NCI-H2196 (cell line): ENCODE results near the gene OXER1.

ENCODE experiments used
- DNase-seq: peaks from one replicate; lab custom pipeline; 2025; ENCODE audit not compliant: unreplicated experiment; lab: John Stamatoyannopoulos, UW

The OXER1 gene

DNA sequence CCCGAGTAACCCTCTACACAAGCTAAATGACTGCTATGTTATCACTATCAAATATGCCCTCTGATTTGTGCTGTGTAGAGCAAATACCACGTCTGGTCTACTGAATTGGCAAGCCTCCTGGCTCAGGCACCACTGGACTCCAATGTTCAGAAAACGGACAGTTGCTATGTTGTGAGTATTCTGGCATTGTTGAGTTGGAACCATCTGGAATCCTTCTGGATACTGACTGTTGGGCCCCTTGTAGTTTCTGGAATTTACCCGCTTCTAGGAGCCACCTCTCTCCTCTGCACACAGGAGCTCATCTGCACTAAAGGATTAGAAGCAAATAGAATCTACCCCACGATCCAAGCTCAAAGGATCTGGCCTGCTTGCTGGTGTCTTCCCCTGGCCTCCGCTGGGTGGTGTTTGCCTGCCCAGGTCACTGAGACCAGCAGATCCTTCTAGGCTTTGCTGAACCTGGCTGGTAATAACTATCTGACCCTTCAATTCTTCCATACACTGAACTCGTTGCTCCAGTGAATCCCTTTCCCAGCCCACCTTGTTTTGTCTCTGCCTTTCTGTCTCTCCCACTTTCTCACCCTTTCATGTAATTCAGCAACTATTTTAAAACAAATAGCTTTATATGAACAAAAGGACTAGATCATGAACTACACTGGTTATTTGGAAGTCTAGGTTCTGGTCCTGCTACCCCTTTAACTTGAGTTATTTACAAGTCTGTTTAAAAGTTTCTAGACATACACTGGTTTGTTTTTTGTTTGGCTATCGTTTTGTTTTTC, 30.5 kb upstream of the OXER1 start:
- no peak for DNase-seq

GRCh38 chr2:42793334-42794270, 29.7 kb upstream of the OXER1 start:
- DNase-seq, result no peak

GRCh38 chr2:42792583-42793333, 28.8 kb upstream of the OXER1 start, which contains the start of gene HAAO:
TSS of gene HAAO (minus strand) at chr2:42792583. CDS start at chr2:42792536, 47 bp downstream.
- no peak for DNase-seq

DNA sequence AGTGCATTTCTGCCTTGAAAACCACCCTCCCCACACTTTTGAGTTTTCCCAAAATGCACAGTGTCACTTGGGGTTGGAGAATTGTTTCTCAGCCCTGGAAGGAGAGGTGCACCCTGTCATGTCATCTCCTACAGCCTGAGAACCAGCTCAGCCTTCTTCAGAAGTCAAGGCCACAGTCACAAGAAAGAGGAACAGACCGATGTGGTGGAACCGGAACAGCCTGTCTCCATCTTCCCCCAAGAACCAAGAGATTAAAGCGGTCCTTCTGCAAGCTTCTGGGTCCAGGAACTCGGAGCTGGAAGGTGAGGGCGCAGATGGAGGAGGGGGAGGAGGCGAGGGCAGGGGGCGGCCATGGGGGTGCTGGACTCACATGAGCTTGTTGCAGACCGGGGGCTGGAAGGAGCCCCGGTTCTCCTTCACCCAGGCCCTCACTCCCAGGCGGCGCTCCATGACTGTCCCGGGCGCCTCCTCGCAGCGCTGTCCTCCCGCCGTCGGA, 28.2 kb upstream of the OXER1 start:
- no peak for DNase-seq

DNA sequence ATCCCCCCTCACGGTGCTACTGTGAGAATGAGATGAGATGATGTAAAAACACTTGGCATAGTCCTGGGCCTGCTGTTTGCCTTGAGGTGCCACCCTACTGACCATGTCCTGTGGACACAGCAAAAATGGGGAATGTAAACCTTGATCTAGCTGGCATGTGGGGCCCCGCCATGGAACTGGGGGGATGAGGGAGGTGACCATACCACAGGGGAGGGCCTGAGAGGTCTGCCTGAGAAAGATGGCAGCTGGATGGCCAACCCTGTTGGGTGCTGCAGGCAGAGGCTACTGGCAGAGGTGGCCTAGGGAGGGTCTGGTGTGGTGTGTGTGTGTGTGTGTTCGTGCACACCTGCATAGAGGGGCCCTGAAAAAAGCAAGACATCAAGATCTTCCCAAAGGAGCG, 27.7 kb upstream of the OXER1 start:
- DNase-seq, result no peak

DNA sequence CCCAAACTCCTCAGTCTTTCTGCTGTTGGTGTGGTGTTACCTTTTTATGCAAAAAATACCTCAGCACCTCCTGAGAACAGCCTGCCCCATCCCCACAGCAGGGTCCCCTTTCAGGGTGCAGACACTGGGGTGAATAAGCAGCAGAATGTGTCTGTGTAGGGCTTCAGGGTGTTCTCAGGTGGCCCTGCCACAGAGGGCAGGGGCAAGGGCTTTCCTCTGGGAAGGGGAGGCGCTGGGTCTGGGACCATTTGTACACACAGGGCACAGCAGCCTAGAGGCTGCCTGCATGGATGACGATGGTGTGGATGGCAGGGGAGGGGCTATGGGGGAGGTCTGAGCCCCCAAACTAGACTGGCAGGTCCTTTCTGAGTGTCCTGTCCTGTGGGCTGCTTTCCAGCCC, 25.8 kb upstream of the OXER1 start:
- no peak for DNase-seq

- no peak for DNase-seq
These were observed 24.9 kb upstream of the OXER1 start for GRCh38 chr2:42788882-42789281.

DNA sequence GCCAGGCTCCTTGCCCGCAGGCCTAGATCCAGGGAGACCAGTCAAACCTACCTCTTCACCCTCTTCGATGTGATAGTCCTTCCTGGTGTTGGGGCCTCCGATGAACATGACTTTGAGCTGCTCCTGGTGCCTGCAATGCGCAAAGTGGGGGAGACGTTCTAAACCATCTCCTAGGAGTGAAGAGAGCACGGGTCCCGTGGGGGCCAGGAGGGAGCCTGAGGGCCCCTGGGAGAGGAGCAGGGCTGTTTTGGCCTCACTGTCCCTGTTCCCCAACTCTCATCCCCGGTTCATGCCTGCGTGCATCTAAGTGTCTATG, 24.5 kb upstream of the OXER1 start:
- no peak for DNase-seq

GRCh38 chr2:42787788-42788477, 24.0 kb upstream of the OXER1 start:
- no peak for DNase-seq

DNA sequence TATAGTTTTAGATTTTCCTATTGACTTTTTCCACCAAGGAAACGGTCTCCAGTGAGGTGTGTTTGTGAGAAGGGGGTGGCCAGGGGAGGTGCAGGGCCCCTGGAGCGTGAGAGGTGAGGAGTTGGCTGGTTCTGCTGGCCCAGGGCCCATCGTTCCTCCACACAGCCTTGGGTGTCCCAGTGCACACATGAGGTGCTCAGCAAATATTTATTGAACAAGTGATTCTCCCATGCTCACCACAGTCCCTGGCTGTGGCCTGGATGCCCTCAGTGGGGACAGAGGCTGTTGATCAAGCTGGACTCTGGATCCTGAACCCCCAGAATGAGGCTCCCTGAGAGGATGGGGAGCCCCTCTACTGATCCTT, 23.5 kb upstream of the OXER1 start:
- no peak for DNase-seq

DNA sequence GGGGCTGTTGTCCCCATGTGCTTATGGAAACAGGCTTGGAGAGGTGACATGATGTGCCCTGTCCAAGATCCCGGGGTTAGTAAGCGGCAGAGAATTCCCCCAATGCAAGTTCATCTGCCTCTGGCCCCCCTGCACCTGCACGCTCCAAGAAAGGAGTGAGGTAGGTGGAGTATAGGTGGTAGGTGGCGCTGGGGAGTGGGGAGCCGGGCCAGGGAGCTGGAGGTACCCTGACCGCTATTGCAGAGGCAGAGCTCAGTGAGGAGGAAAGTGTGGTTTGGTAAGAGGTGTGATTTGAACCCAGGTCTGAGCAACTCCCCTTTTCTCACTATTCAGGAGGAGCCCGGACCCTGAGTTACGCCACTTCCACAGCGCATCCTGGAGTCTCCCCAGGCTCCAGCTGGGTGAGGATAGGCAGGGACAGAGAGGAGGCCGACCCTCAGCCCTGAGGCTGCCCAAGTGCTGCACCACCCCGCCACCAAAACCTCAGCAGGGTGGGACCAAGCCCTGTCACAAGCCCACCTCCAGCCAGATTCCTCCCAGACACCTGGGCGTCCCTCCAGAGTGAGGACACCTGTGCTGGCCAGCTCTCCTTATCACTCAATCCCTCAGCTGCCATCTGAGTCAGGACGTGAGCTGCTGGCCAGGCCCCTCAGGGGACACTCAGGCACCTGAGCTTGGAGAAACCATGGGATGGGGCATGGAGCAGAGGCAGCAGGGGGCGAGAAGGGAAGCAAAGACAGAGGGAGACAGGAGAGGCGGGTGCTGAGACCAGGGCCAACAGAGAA, 22.8 kb upstream of the OXER1 start:
- DNase-seq, result no peak

GRCh38 chr2:42784204-42784880, 20.4 kb upstream of the OXER1 start:
- DNase-seq, result no peak

DNA sequence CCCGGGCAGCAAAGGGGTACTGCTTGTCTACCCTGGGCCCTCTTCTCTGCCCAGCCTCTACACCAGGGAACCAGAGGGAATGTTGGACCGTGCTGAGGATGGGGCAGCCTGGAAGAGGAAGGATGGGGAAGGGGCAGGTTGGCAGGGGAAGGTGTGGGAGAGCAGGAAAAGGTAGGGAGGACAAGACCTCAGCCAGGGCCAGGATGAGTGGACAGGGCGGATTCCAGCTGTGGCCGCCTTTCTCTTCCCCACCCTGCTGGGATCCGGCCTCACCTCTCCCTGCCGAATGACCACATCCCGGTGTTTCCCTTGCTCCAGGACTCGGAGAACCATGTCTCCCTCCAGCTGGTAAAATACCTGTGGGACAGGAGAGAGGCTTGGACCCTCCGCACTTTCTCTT, 19.6 kb upstream of the OXER1 start:
- DNase-seq, result no peak

- no peak for DNase-seq
These were observed 17.2 kb upstream of the OXER1 start for GRCh38 chr2:42781181-42781580.

DNA sequence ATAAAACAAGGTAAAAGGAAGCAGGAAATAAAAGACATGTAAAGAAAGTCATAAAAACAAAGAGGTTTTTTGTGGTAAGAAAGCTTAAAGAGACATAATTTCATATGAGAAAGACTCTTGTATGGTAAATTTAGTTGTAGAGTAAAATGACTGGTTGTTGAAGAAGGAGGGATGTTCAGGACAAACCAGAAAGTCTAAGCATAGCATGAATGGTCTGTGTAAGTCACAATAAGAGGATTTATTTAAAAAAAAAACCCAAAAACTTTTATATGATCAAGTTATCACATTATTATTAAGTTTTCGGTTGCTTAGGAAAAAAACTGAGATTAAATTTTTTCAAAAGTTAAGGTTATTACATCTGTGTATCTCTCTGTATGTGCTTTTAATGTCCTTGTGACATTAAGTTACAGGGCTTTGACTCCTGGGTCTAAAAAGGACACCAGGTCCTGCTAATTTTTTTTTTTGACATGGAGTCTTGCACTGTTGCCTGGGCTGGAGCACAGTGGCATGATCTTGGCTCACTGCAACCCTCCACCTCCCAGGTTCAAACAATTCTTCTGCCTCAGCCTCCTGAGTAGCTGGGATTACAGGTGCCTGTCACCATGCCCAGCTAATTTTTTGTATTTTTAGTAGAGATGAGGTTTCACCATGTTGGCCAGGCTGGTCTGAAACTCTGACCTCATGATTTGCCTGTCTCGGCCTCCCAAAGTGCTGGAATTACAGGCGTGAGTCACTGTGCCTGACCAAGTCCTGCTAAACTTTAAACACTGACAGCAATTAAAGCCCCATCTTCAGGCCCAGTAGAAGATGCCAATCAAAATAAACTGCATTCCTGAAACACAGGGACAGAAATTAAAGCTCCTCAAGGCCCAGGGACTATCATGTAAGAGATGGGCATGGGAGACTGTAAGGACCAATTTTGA, 14.2 kb upstream of the OXER1 start:
- DNase-seq, result no peak

DNA sequence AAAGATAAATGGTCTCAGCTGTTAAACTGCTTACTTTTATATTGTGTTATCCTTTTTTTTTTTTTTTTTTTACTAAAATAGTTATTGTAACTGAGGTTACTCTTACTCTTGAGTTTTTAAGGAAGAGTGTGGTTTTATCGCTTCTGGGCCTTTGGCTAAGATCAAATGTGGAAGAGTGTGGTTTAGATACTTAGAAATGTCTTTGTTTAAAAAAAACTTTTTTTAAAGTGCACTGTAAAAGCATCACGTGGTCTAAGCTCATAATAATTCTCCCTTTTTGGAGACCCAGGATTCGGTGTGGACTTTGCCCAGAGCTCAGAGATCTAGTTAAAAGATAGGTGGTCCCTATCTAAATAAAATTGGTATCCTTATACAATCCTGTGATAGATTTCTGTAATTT, 11.9 kb upstream of the OXER1 start:
- no peak for DNase-seq

- DNase-seq, result no peak
These were observed 11.3 kb upstream of the OXER1 start for GRCh38 chr2:42775186-42775585.

DNA sequence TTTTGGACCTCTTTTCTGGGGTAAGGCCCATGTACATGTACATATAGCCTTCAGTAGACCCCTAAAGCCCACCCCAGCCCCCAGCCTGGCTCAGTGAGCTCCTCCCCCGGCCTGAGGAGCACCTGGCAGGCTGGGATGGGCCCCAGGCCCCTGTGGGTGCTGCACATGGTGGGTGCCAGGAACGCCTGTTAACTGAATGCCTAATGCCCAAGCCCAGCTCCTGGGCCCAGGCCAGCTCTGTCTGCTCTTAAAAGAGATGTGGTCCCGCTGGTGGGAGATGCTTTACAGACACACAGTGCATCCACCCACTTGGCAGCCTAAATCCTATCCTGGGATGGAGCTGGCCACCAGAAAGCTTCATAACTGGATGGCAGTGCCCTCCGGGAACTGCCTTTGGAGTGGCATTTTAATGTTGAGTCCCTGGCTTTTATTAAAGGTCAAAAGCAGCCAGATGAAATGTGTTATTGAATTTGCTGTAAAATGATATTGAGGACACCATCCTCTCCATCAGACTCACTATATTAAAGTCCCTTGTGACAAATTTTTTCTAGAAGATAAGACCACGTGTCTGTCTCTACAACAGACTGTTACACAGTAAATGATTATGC, 7.7 kb upstream of the OXER1 start:
- no peak for DNase-seq
